HepG2 (cell line): Measurements from ENCODE around the gene MYBPC2. TPM values are rescaled to one million over a fixed set of nuclear protein-coding genes. Genes with fewer than 3 reads are reported as not detected.

Experiments
- ARNT2 ChIP-seq: sonication (generic); formaldehyde crosslinking; IDR thresholded peaks from 2 replicates; pipeline ENCODE4 v1.8.0; 2022; ENCODE audit warnings: mild to moderate bottlenecking, low read depth, missing genetic modification reagents, moderate library complexity
- ATF5 ChIP-seq: sonication (generic); formaldehyde crosslinking; IDR thresholded peaks from 2 replicates; pipeline ENCODE4 v1.4.0; 2020; ENCODE audit warnings: mild to moderate bottlenecking, low read depth, missing genetic modification reagents
- CBFB ChIP-seq: sonication (generic); formaldehyde crosslinking; IDR thresholded peaks from 2 replicates; pipeline ENCODE4 v1.4.0; 2020; ENCODE audit warnings: missing genetic modification reagents
- DPF2 ChIP-seq: sonication (generic); formaldehyde crosslinking; IDR thresholded peaks from 2 replicates; pipeline ENCODE4 v1.4.0; 2020; ENCODE audit warnings: mild to moderate bottlenecking, low read depth, missing genetic modification reagents, borderline replicate concordance
- DR1 ChIP-seq: sonication (generic); formaldehyde crosslinking; IDR thresholded peaks from 2 replicates; pipeline ENCODE4 v1.8.0; 2021; ENCODE audit warnings: mild to moderate bottlenecking, missing genetic modification reagents, inconsistent platforms
- FOSL1 ChIP-seq: sonication (generic); formaldehyde crosslinking; IDR thresholded peaks from 2 replicates; pipeline ENCODE4 v1.9.0; 2021; ENCODE audit warnings: missing genetic modification reagents, borderline replicate concordance
- GABPB1 ChIP-seq: IDR thresholded peaks from 2 replicates; pipeline ENCODE4 v1.6.1; 2016; ENCODE audit warnings: mild to moderate bottlenecking, missing genetic modification reagents, moderate library complexity, missing compliant biosample characterization
- JARID2 ChIP-seq: sonication (generic); formaldehyde crosslinking; IDR thresholded peaks from 2 replicates; pipeline ENCODE4 v1.8.1; 2023; ENCODE audit warnings: missing genetic modification reagents, inconsistent platforms; ENCODE audit not compliant: insufficient replicate concordance
- KAT8 ChIP-seq: IDR thresholded peaks from 2 replicates; pipeline ENCODE4 v1.6.1; 2016; ENCODE audit warnings: missing genetic modification reagents, missing compliant biosample characterization
- MNT ChIP-seq: fragments of 450-650 bp; IDR thresholded peaks from 2 replicates; pipeline ENCODE4 v1.6.1; 2016
- NFIB ChIP-seq: sonication (generic); formaldehyde crosslinking; IDR thresholded peaks from 2 replicates; pipeline ENCODE4 v1.9.0; 2021; ENCODE audit warnings: missing genetic modification reagents, mild to moderate bottlenecking, borderline replicate concordance
- RFXANK ChIP-seq: IDR thresholded peaks from 2 replicates; pipeline ENCODE4 v1.6.1; 2016
- SIX4 ChIP-seq: sonication (generic); formaldehyde crosslinking; IDR thresholded peaks from 2 replicates; pipeline ENCODE4 v1.4.0; 2020; ENCODE audit warnings: missing genetic modification reagents
- SP1 ChIP-seq, 2 experiments: fragments of 450-650 bp in 1 of 2; sonication (generic) in 1 of 2; formaldehyde crosslinking in 1 of 2; IDR thresholded peaks; 2 replicates each; pipeline versions ENCODE4 v1.4.0 to v1.6.1; 2016 to 2020; ENCODE audit warnings: missing genetic modification reagents in 1 of 2
- TOPORS ChIP-seq: sonication (generic); formaldehyde crosslinking; IDR thresholded peaks from 2 replicates; pipeline ENCODE4 v1.8.0; 2023; ENCODE audit warnings: mild to moderate bottlenecking, missing genetic modification reagents
- ZHX2 ChIP-seq, 2 experiments: sonication (generic) in 1 of 2; formaldehyde crosslinking in 1 of 2; IDR thresholded peaks; 2 replicates each; pipeline versions ENCODE4 v1.6.1 to v1.9.0; 2014 to 2022; ENCODE audit warnings: antibody characterized with exemption in 1 of 2, borderline replicate concordance in 1 of 2, inconsistent platforms in 1 of 2, low read depth in 1 of 2, missing genetic modification reagents in 1 of 2
- ZMAT3 ChIP-seq: sonication (generic); formaldehyde crosslinking; conservative IDR thresholded peaks from 2 replicates; pipeline ENCODE4 v1.7.0; 2021; ENCODE audit warnings: missing genetic modification reagents
- ZNF160 ChIP-seq: sonication (generic); formaldehyde crosslinking; IDR thresholded peaks from 2 replicates; pipeline ENCODE4 v1.8.0; 2022; ENCODE audit warnings: mild to moderate bottlenecking, inconsistent platforms, missing genetic modification reagents
- ZNF260 ChIP-seq: sonication (generic); formaldehyde crosslinking; IDR thresholded peaks from 2 replicates; pipeline ENCODE4 v1.4.0; 2020; ENCODE audit warnings: missing genetic modification reagents, low read depth, mild to moderate bottlenecking, borderline replicate concordance
- ZNF317 ChIP-seq: sonication (generic); formaldehyde crosslinking; IDR thresholded peaks from 2 replicates; pipeline ENCODE4 v1.5.0; 2020; ENCODE audit warnings: mild to moderate bottlenecking, missing genetic modification reagents
- ZNF691 ChIP-seq: sonication (generic); formaldehyde crosslinking; IDR thresholded peaks from 2 replicates; pipeline ENCODE4 v1.4.0; 2020; ENCODE audit warnings: missing genetic modification reagents, low read depth, mild to moderate bottlenecking, borderline replicate concordance
- polyA plus RNA-seq, 8 experiments: library from polyadenylated mRNA; depleted of rRNA in 3 of 8; stranded (reverse) in 7 of 8; unstranded in 1 of 8; fragments of >200 nt; fragmentation: Illumina TruSeq in 4 of 8; extraction: Trizol in 4 of 8; gene quantifications; 2 replicates each; pipeline versions ENCODE4 v1.2.1 to v1.2.3, GENCODE V29; 2011 to 2016; ENCODE audit warnings: low read depth in 4 of 8, missing spikeins in 1 of 8, mixed read lengths in 1 of 8; ENCODE audit not compliant: insufficient read depth in 1 of 8
- total RNA-seq, 5 experiments: library from RNA; depleted of rRNA; stranded (reverse); fragments of >200 nt; fragmentation: Illumina TruSeq; extraction: Trizol; gene quantifications; 2 replicates each; pipeline ENCODE4 v1.2.3, GENCODE V29; 2016; ENCODE audit warnings: low read depth in 1 of 5

The MYBPC2 gene
- total and polyA plus RNA-seq, 2 of the 13 experiments (the other 11 are each of a cell fraction or from before 2014, with no cell fraction given): not detected

- TF ChIP-seq ZNF691 (CRISPR knock-in tag): no peak
- no peak for TF ChIP-seq ZNF160 (CRISPR knock-in tag)
- no peak for TF ChIP-seq CBFB (CRISPR knock-in tag)
- TF ChIP-seq DR1 (CRISPR knock-in tag): no peak
- TF ChIP-seq FOSL1: no peak
- peak; percentile 42; the same call in 1 of the 2 replicates for TF ChIP-seq KAT8 (CRISPR knock-in tag)
- peak; percentile 53; the same call in 1 of the 2 replicates for TF ChIP-seq GABPB1
- no peak for TF ChIP-seq TOPORS
- no peak for TF ChIP-seq ZMAT3 (CRISPR knock-in tag)
- no peak for TF ChIP-seq SP1 (IDR thresholded peaks at IDR 0.05)
- TF ChIP-seq SP1 (CRISPR knock-in tag; IDR thresholded peaks at IDR 0.05): no peak
- no peak for TF ChIP-seq NFIB
- TF ChIP-seq JARID2 (CRISPR knock-in tag): no peak
- no peak for TF ChIP-seq ATF5 (CRISPR knock-in tag)
- TF ChIP-seq ZHX2 (IDR thresholded peaks at IDR 0.05; ENCODE audit: low read depth): no peak
- no peak for TF ChIP-seq ZHX2 (CRISPR knock-in tag; IDR thresholded peaks at IDR 0.05; ENCODE audit: borderline replicate concordance)
- TF ChIP-seq MNT: no peak
- TF ChIP-seq DPF2 (CRISPR knock-in tag): 0 out of 2 replicates have a peak, but pooled peaks have one; percentile 28
- no peak for TF ChIP-seq RFXANK (CRISPR knock-in tag)
- TF ChIP-seq SIX4: no peak
- no peak for TF ChIP-seq ARNT2 (CRISPR knock-in tag)
- no peak for TF ChIP-seq ZNF260 (CRISPR knock-in tag)
- TF ChIP-seq ZNF317 (CRISPR knock-in tag): no peak
Observed at GRCh38 chr19:50513746-50514345, 81.2 kb downstream of the MYBPC2 start, which contains the start of gene ASPDH (continued).
